Cerebellar cortex (tissue), 1 donor: ENCODE data around the gene COL6A1.
"Not testable (repeated sequence)": the region's sequence is repeated elsewhere in the genome, so short reads cannot be mapped to it uniquely, and the experiment has no call there.

Experiments used
- DNase-seq: peaks from one replicate; pipeline ENCODE4 v3.0.0-alpha.2; 2015; ENCODE audit warnings: low spot score

Gene COL6A1

DNA sequence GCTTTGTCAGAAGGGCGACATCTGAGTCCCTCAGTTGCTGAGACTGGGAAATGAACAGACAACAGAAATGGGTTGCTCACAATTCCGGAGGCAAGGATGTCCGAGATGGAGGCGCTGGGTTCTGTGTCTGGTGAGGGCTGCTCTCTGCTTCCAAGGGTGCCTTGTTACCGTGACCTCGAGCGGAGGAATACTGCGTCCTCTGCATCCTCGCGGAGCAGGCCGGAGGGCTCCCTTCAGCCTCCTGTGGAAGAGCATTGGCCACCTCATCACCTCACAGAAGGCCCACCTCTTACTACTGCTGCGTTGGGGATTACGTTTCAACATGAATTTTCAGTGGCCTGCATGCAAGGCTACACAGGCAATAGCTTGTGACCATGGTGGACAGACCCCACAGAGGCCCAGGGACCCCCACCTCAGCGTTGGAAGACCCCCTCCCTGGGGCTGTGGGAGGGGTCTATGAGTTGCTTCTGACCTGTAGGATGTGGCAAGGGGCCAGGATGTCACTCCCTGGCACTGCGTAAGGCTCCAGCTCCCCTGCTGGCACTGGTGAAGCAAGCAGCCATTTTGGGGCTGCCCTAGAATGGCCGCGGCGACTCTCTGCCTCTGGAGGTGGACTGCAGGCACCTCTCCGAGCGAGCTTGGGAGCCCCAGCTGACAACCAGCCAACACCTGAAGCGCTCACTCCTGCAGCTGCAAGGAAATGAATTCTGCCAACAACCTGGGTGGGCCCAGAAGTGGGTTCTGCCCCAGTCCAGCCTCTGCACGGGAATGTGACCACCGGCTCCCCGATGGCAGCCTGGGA is 36.3 kb upstream of the COL6A1 start:
- no peak for DNase-seq

DNA sequence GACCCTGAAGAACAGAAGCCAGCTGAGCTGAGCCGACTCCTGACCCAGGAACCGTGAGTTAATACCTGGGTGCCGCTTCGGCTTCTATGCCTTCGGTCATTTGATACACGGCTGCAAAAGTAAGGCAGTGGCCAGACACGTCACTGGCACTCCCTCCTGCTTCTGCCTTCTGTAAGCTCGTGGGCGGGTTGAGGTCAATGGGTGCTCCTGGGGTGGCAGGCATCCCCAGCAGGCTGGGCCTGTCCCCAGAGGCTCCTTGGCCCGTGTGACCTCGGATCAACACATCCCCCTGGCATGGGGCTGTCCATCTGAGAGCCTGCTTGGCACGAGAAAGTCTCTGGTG is 35.7 kb upstream of the COL6A1 start:
- DNase-seq: no peak

DNA sequence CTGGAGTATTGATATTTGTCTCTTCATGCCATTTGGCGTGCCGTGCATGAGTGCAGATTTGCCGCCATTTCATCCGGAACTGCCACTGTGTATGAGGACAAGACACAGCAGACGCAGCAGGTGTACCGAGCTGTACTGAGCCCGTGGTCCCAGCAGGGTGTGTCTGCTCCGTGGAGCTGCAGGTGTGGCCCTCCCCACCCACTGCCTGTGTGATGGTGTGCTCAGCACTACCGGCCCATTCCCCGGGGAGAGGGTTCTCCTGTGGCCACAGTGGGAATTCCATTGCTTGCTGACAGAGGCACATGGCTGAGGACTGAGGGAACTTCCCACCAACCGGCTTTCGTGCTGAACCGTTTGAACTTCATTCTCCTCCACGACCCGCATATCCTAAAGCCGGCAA is 34.3 kb upstream of the COL6A1 start:
- no peak for DNase-seq

- DNase-seq: no peak
These were observed 33.8 kb upstream of the COL6A1 start for GRCh38 chr21:45947716-45948255.

DNA sequence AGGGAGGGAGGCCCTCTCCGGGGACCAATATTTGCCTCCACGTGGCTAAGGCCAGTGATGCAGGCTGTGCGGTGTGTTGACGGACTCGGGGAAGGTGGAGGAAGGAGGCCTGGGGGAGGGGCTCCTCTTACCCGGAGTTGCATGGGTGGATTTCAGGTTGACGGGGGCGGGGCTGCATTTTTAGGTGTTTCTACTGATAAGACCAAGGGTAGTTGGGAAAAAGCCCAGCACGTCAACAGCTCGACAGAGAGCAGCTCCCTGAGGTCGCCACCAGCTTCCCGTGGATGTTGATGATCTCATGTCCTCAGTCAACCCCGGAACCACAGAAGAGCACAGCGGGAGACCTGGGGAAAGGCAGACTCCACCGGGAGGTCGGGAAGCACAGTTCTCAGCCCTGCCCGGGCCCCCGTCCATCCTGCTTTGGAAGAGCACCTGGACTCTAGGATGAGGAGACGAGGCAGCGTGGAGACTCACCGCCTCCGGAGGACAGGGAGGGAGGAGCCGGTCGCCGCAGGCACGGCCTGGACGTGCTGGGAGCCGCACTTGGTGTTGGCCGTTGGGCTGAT is 32.9 kb upstream of the COL6A1 start:
- DNase-seq: no peak

- DNase-seq: no peak
These were observed 31.4 kb upstream of the COL6A1 start for GRCh38 chr21:45949928-45950739.

GRCh38 chr21:45950740-45951515 is 30.6 kb upstream of the COL6A1 start:
- no peak for DNase-seq

GRCh38 chr21:45951676-45952075 is 29.9 kb upstream of the COL6A1 start:
- DNase-seq: no peak

DNA sequence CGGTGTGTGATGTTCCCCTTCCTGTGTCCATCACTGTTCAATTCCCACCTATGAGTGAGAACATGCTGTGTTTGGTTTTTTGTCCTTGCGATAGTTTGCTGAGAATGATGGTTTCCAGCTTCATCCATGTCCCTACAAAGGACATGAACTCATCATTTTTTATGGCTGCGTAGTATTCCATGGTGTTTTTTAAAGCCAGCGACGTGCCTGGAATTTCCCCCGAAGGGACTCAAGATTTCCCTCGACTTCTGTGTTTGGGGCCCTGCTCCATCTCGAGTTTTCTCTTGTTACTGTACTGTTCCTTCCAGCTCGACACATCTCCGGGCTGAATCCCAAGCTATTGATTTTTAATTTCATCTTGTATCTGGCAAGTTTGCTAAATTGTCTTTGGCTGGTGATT is 29.0 kb upstream of the COL6A1 start:
- DNase-seq: not testable (repeated sequence)

DNA sequence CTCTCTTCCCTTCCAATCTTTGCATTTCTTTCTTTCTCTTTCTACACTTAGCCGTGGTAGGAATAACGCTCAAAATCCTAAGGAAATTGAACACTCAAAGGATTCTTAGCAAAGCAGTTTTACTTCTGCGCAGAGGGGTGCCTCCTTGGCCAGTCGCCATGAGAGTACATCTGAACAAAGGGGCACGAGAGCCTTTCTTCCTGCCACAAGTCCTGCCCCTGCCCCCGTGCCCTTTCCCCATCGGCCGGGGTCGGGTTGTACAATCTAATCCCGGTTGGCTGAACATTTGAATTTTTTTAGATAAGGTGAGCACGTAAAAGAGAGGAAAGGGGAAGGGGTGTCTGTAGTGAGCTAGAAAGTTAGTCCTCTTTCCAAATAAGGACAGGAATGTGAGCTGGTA is 28.6 kb upstream of the COL6A1 start:
- no peak for DNase-seq

DNA sequence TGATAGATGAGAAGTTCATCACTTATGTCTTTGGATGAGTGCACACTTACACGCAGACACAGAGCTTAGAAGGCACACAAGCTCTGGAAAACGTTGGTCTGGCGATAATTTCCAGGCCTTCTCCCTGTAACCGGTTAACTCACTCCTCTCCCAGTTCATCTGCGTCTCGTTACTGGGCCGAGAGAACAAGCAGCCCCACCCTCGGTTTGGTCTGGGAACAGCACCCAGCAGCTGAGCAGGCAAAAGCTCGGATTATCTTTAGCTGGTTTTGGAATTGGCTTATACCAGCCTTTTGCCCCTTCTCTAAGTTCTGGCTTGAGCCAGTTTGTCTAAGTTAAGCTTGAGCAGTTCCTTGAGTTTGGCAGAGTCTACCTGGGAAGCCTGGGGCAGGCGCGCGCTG is 27.3 kb upstream of the COL6A1 start:
- no peak for DNase-seq

DNA sequence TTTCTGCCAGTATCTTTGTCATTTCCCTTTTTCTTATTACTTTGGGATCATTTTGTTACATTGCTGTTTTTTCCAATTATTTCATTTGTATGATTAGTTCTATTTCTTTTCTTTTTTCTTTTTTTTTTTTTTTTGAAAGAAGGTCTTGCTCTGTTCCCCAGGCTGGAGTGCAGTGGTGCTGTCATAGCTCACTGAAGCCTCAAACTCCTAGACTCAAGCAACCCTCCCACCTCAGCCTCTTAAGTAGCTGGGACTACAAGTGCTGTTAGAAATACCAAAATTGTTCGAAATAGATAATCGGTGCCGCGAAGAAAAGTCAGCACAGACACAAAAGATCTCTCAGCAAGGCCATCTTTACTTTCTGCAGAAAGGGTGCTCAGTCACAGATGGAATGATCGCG is 26.6 kb upstream of the COL6A1 start:
- no peak for DNase-seq

DNA sequence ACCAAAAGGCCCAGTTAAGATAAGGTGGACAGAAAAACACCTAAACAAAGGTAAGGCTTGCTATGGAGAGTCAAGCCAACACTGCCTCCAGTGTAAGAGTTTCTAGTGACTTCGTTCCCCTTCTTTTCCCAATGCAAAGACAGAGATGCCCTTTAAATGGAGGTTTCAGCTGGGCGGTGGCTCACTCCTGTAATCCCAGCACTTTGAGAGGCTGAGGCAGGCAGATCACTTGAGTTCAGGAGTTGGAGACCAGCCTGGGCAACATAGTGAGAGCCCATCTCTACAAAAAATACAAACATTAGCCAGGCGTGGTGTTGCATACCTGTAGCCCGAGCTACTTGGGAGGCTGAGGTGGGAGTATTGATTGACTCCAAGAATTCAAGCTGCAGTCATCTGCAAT is 24.0 kb upstream of the COL6A1 start:
- no peak for DNase-seq

DNA sequence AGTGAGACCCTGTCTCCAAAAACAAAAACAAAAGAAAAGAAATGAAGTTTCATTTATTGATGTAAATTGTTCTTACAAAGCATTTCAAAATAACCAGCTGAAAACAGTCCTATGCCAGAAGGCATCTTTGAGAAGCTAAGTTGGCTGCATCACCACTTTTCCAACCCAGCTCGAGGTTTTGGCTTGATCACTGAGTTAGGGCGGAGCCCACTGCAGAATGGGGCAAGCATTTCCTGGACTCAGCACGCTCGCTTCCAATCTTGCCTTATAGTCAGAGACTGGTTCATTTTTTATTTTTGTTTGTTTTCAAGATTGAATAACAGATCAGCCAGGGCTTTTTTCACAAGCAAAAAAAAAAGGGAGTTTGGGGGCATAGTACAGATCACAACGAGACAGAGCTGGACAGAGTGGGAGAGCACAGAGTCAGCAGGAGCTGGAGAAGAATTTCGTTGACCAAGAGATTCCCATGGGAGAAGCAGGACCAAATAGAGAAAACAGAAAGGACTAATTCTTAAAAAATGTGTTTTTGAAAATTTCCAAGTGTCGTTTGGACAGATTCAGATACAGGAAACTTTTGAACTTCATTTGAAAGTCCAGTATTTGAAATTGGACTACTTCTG is 23.5 kb upstream of the COL6A1 start:
- no peak for DNase-seq

DNA sequence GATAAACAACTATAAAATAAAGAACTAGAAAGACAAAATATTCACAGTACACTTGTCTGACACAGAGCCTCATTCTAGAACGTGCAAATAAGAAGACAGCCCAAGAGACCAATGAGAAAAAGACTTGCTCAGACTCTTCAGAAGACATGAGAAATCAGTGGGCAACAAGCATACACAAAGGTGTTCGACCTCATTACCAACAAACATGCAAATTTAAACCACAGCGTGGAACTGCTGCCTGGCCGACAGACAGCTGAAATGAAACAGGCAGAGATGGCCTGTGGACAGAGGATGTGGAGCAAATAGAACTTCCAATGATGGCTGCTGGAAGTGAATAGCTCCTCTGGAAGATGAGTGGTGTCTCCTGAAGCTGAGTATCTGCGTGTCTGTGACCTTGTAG is 22.4 kb upstream of the COL6A1 start:
- DNase-seq: no peak

DNA sequence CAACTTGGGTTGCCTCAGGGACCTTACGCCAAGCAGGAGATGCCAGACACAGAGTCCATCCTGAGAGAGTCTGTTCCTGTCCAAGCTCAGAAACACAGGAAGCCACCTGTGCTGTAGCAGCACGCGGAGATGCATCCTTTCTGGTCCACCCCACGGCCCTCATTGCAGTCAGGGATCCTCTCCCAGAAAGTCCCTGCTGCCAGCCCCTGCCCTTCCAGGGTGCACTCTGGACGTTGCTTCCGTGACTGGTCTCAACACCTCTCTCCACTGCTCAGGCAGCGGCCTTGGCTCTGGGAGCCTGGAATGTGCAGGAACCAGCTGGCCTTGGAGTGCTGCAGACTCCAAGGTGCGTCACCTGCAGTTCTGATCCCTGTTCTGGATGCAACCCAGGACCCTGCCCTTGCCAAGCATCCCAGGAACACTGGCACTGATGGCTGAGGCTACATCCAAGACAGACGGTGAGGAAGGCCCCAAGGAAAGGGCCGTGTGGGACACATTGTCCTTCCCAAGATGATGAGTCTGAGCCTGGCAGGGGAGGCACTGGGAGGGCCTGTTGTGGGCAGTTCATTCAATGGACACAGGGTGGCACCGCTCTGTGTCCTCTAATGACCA is 21.7 kb upstream of the COL6A1 start:
- DNase-seq: peak; percentile 78

GRCh38 chr21:45961408-45961807 is 20.2 kb upstream of the COL6A1 start:
- not testable (repeated sequence) for DNase-seq

- no peak for DNase-seq
These were observed 18.9 kb upstream of the COL6A1 start for GRCh38 chr21:45962531-45963231.

DNA sequence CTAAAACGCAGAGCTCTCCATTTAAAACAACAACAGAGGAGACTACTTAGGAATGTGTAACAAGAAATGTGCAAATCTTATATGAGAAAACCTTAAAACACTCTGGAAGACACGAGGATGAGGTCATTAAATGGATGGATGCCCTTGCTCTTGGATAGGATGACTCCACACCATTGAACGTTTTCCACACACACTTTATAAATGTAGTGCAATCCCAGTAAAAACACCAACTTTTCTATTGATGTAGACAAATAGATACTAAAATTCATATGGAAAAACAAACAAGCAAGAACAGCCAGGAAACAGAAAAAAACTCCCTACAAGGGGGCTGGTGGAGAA is 18.4 kb upstream of the COL6A1 start:
- DNase-seq: no peak

DNA sequence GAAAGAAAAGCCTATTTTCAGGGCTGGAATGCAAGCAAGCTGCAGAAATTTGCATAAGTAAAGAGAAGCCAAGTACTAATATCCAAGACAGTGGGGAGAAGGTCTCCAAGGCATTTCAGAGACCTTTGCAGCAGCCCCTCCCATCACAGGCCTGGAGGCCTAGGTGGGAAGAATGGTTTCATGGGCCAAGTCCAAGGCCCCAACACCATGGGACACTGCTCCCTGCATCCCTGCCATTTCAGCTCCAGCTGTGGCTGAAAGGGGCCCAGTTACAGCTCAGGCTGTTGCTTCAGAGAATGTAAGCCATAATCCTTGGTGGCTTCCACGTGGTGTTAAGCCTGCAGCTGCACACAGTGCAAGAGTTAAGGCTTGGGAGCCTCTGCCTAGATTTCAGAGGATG is 16.9 kb upstream of the COL6A1 start:
- DNase-seq: no peak
